NB4 (cell line): ENCODE results near the gene ACTRT2.

Experiments used
- DNase-seq: peaks from one replicate; pipeline ENCODE4 v3.0.0; 2010; ENCODE audit warnings: low read depth
- H3K4me3 ChIP-seq: one replicate; pipeline ENCODE4 v1.5.1; 2011; ENCODE audit warnings: mild to moderate bottlenecking, low read depth, low read length, moderate library complexity
- CTCF ChIP-seq: IDR thresholded peaks from one replicate; pipeline ENCODE4 v1.5.1; 2012; ENCODE audit warnings: low read depth, low read length
- MAX ChIP-seq: IDR thresholded peaks from 2 replicates; pipeline ENCODE4 v1.6.1; 2011; ENCODE audit warnings: low read depth, low read length
- MYC ChIP-seq: IDR thresholded peaks from 2 replicates; pipeline ENCODE4 v1.6.1; 2011; ENCODE audit warnings: low read depth, low read length
- POLR2A ChIP-seq: IDR thresholded peaks from 2 replicates; pipeline ENCODE4 v1.6.1; 2011; ENCODE audit warnings: mild to moderate bottlenecking; ENCODE audit not compliant: insufficient read length; ENCODE audit errors: extremely low read depth

The ACTRT2 gene

GRCh38 chr1:3015269-3015635 is 6.0 kb upstream of the ACTRT2 start:
- no peak for TF ChIP-seq MAX
- no peak for TF ChIP-seq POLR2A
- no peak for TF ChIP-seq MYC
- TF ChIP-seq CTCF: no peak
- H3K4me3 ChIP-seq: no peak overlapping the region
- DNase-seq: no peak

GRCh38 chr1:3015744-3016143 is 5.5 kb upstream of the ACTRT2 start:
- no peak for TF ChIP-seq POLR2A
- no peak for TF ChIP-seq MYC
- TF ChIP-seq CTCF: no peak
- no peak for TF ChIP-seq MAX
- no peak overlapping the region for H3K4me3 ChIP-seq
- DNase-seq: no peak

DNA sequence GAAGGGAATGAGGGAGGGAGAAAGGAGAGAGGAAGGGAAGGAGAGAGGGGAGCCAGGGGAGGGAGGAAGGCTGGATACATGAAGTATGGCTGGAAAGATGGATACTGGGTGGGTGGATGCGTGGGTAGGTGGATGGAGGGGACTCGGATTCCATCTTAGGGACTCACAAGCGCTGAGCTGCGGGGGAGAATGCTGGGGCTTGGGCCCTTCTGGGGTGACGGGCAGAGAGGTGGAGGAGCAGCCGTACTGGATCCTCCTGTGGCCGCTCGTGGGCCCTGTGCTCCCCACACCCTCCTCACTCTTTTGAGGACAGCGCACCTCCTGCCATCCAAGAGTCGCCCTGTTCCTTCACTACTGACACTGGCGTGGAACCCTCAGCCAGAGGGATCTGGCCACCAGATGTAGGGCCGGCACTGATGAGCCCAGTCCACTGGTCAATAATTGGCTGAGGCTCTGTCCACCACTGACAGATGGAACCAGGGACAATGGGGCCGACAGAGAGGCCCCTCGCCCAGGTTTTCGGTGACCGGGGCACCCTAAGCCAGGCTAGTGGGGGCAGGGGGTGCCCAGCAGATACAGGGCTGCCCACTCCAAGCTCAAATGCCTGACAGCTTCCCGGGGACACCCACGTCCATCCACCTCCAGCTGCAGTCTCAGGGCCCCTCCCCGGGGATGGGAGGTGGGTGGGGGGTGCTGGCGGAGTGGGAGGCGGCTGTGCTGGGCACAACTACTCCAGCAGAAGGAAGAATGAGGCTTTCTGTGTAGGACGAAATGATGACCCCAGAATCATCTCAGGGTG is 4.4 kb upstream of the ACTRT2 start:
- no peak for DNase-seq

DNA sequence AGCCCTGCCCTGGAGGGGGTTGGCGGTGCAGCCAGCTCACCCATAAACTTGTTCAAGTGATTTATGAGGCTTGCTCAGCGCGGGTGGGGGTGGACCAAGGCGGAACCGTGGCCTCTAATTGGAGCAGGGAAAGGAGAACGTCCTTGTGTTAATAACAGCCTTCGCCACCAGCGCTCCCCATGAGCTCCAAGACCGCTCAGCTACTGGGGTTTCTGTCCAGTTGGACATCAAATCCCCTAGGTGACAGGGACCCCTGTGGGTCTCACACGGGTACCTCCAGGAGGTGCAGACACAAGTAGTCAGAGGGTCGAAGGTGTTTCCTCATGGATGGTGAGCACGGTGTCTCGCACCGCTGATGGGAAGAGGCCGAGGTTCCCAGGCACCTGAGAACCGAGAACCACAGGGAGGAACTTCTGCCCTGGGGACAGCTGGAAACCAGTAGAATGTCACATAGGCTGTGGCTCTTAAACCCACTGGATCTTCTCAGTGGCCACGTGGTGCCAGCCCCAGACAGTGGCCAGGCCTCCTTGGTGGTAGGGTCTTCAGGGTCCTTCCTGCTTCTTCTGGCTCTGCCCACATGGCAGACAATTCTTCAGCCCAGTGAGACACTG is 3.7 kb upstream of the ACTRT2 start:
- DNase-seq: no peak
- no peak for TF ChIP-seq CTCF
- no peak for TF ChIP-seq MAX
- no peak for TF ChIP-seq MYC
- no peak for TF ChIP-seq POLR2A
- H3K4me3 ChIP-seq: no peak overlapping the region

More for the DNA sequence above, 4.4 kb upstream of the ACTRT2 start:
- TF ChIP-seq CTCF: no peak
- no peak for TF ChIP-seq MYC
- TF ChIP-seq MAX: no peak
- no peak for TF ChIP-seq POLR2A
- H3K4me3 ChIP-seq: no peak overlapping the region

DNA sequence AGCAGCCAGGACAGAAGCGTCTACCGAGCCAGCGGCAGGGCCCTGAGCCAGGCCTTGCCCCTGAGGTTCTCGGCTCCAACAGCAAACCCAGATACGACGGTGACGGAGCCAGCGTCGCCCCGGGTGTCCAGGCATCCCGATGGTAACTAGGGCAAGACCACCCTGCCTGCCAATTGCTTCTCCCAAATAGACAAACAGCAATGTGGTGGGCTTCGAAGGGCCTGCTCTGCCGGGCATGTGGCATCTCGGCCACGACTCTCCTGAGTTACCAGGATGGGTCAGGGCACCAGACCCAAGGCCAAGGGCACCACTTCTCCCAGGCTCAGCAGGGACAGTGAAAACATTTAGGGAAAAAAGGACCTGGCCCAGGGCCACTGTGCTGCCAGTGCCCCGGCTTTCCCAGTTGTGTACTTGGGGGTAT is 3.2 kb upstream of the ACTRT2 start:
- no peak overlapping the region for H3K4me3 ChIP-seq
- TF ChIP-seq CTCF (no peak), POLR2A (no peak), MYC (no peak), MAX (no peak)
- no peak for DNase-seq
